ENCODE measurements around the gene RAMP3. TPM values are rescaled to one million over a fixed set of nuclear protein-coding genes. Genes with fewer than 3 reads are reported as not detected.

Gene RAMP3
- total and polyA plus RNA-seq, 9 donors: 2.9 to 26.0 (median 8.0) TPM

- DNase-seq: no peak
- Histone ChIP-seq H3K4me1 (ENCODE audit: insufficient read depth) (no peaks in the 10 kb centered on the region), H3K9me3 (no peaks in the 10 kb centered on the region), H3K4me3 (no peak overlapping the region), H3K36me3 (no peaks in the 10 kb centered on the region), H3K27me3 (no peaks in the 10 kb centered on the region), H3K27ac (no peak overlapping the region)
- intact Hi-C loops (cut with DNase I): no loop called here
- TF ChIP-seq CTCF (IDR thresholded peaks at IDR 0.05): no peak
- no peak for TF ChIP-seq EP300 (IDR thresholded peaks at IDR 0.05)
- TF ChIP-seq POLR2A (IDR thresholded peaks at IDR 0.05): no peak
- 86 to 91% (median 90%) methylated on average over 3 of the region's 3 CpGs for WGBS, 3 donors
Observed at GRCh38 chr7:45185864-45186250, 28.3 kb downstream of the RAMP3 start.

- DNase-seq: no peak
- Histone ChIP-seq H3K36me3 (no peaks in the 10 kb centered on the region), H3K4me3 (no peak overlapping the region), H3K4me1 (ENCODE audit: insufficient read depth) (no peaks in the 10 kb centered on the region), H3K27me3 (no peaks in the 10 kb centered on the region), H3K9me3 (no peaks in the 10 kb centered on the region), H3K27ac (no peak overlapping the region)
- TF ChIP-seq EP300 (IDR thresholded peaks at IDR 0.05) (no peak), CTCF (IDR thresholded peaks at IDR 0.05) (no peak)
- WGBS, 3 donors: 81 to 89% (median 86%) methylated on average over 11 of the region's 11 CpGs
- intact Hi-C loops (cut with DNase I): no loop called here
Observed at GRCh38 chr7:45186261-45186813, 28.7 kb downstream of the RAMP3 start.

- Histone ChIP-seq H3K4me3 (no peak overlapping the region), H3K4me1 (ENCODE audit: insufficient read depth) (no peaks in the 10 kb centered on the region), H3K36me3 (no peaks in the 10 kb centered on the region), H3K9me3 (no peaks in the 10 kb centered on the region), H3K27me3 (no peaks in the 10 kb centered on the region), H3K27ac (no peak overlapping the region)
- WGBS, 3 donors: 75 to 81% (median 78%) methylated on average over 9 of the region's 9 CpGs
- DNase-seq: no peak
- intact Hi-C loops (cut with DNase I): no loop called here
- no peak for TF ChIP-seq CTCF (IDR thresholded peaks at IDR 0.05)
- no peak for TF ChIP-seq EP300 (IDR thresholded peaks at IDR 0.05)
- no peak for TF ChIP-seq POLR2A (IDR thresholded peaks at IDR 0.05)
Observed at GRCh38 chr7:45187089-45187945, 29.7 kb downstream of the RAMP3 start.

GRCh38 chr7:45187946-45188411 is 30.4 kb downstream of the RAMP3 start:
- Histone ChIP-seq H3K4me1 (ENCODE audit: insufficient read depth) (no peaks in the 10 kb centered on the region), H3K36me3 (no peaks in the 10 kb centered on the region), H3K9me3 (no peaks in the 10 kb centered on the region), H3K4me3 (no peak overlapping the region), H3K27me3 (no peaks in the 10 kb centered on the region), H3K27ac (no peak overlapping the region)
- no peak for TF ChIP-seq EP300 (IDR thresholded peaks at IDR 0.05)
- TF ChIP-seq CTCF (IDR thresholded peaks at IDR 0.05): no peak
- no peak for TF ChIP-seq POLR2A (IDR thresholded peaks at IDR 0.05)
- intact Hi-C loops (cut with DNase I): no loop called here
- WGBS, 3 donors: 84 to 88% (median 87%) methylated on average over 8 of the region's 8 CpGs
- no peak for DNase-seq
